Astrocyte (in vitro differentiated cells and primary cell): ENCODE results near the gene ZGPAT. TPM values are rescaled to one million over a fixed set of nuclear protein-coding genes. Genes with fewer than 3 reads are reported as not detected.

ENCODE experiments used
- DNase-seq: peaks from one replicate; pipeline ENCODE4 v3.0.0-alpha.2; 2010; ENCODE audit warnings: low read depth
- FAIRE-seq: peaks from 2 replicates; lab custom pipeline; 2011; peaks lifted over from hg19 to GRCh38; lab: Jason Lieb, UNC
- H2AFZ ChIP-seq: 2 replicates; pipeline ENCODE4 v1.6.0; 2012; ENCODE audit warnings: low read depth, low read length, inconsistent platforms
- H3K27ac ChIP-seq: 2 replicates; pipeline ENCODE4 v1.5.1; 2011; ENCODE audit warnings: low read depth, low read length, inconsistent platforms
- H3K27me3 ChIP-seq: 2 replicates; pipeline ENCODE4 v1.6.0; 2011; ENCODE audit warnings: low read length, inconsistent platforms; ENCODE audit not compliant: insufficient read depth
- H3K36me3 ChIP-seq: 2 replicates; pipeline ENCODE4 v1.5.1; 2011; ENCODE audit warnings: low read length, inconsistent platforms; ENCODE audit not compliant: insufficient read depth
- H3K4me1 ChIP-seq: 2 replicates; pipeline ENCODE4 v1.5.1; 2011; ENCODE audit warnings: low read length, inconsistent platforms; ENCODE audit not compliant: insufficient read depth
- H3K4me2 ChIP-seq: 2 replicates; pipeline ENCODE4 v1.6.0; 2012; ENCODE audit warnings: low read length, inconsistent platforms
- H3K4me3 ChIP-seq: 2 replicates; pipeline ENCODE4 v1.5.1; 2011; ENCODE audit warnings: low read depth, mild to moderate bottlenecking, low read length, inconsistent platforms; ENCODE audit not compliant: insufficient read depth
- H3K79me2 ChIP-seq: 2 replicates; pipeline ENCODE4 v1.6.0; 2012; ENCODE audit warnings: mild to moderate bottlenecking, low read length, inconsistent platforms; ENCODE audit not compliant: insufficient read depth
- H3K9ac ChIP-seq: 2 replicates; pipeline ENCODE4 v1.6.0; 2012; ENCODE audit warnings: mild to moderate bottlenecking, low read length, inconsistent platforms
- H3K9me3 ChIP-seq: 2 replicates; pipeline ENCODE4 v1.5.1; 2012; ENCODE audit warnings: low read depth, mild to moderate bottlenecking, low read length, inconsistent platforms; ENCODE audit not compliant: insufficient read depth
- H4K20me1 ChIP-seq: 2 replicates; pipeline ENCODE4 v1.6.0; 2012; ENCODE audit warnings: low read length, inconsistent platforms; ENCODE audit not compliant: insufficient read depth
- H3K27ac Mint-ChIP-seq: one replicate; pipeline ENCODE4 v1.8.0; 2021; ENCODE audit warnings: mild to moderate bottlenecking, mixed read lengths; ENCODE audit not compliant: unreplicated experiment
- H3K27me3 Mint-ChIP-seq: one replicate; pipeline ENCODE4 v1.8.0; 2021; ENCODE audit warnings: low read depth, mixed read lengths; ENCODE audit not compliant: unreplicated experiment
- H3K36me3 Mint-ChIP-seq: one replicate; pipeline ENCODE4 v1.8.0; 2021; ENCODE audit warnings: low read depth, mixed read lengths; ENCODE audit not compliant: unreplicated experiment
- H3K4me1 Mint-ChIP-seq: one replicate; pipeline ENCODE4 v1.8.0; 2021; ENCODE audit warnings: low read depth, mixed read lengths; ENCODE audit not compliant: unreplicated experiment
- H3K4me3 Mint-ChIP-seq: one replicate; pipeline ENCODE4 v1.8.0; 2021; ENCODE audit warnings: mild to moderate bottlenecking, moderate library complexity, mixed read lengths; ENCODE audit not compliant: unreplicated experiment
- H3K9me3 Mint-ChIP-seq: one replicate; pipeline ENCODE4 v1.8.0; 2021; ENCODE audit warnings: mild to moderate bottlenecking, mixed read lengths; ENCODE audit not compliant: unreplicated experiment
- CTCF ChIP-seq: IDR thresholded peaks from 2 replicates; pipeline ENCODE4 v1.5.1; 2011; ENCODE audit warnings: low read depth, mild to moderate bottlenecking, inconsistent platforms, low read length, moderate library complexity; ENCODE audit not compliant: insufficient read depth
- EZH2 ChIP-seq: IDR thresholded peaks from 2 replicates; pipeline ENCODE4 v1.6.1; 2012; ENCODE audit warnings: mild to moderate bottlenecking, low read length, inconsistent platforms; ENCODE audit not compliant: insufficient read depth
- total RNA-seq: library from RNA; stranded (reverse); gene quantifications from 2 replicates; pipeline ENCODE4 v1.2.1, GENCODE V29; 2021

The ZGPAT gene
- total RNA-seq, 1 donor from 2014 or later = 24.8 TPM

DNA sequence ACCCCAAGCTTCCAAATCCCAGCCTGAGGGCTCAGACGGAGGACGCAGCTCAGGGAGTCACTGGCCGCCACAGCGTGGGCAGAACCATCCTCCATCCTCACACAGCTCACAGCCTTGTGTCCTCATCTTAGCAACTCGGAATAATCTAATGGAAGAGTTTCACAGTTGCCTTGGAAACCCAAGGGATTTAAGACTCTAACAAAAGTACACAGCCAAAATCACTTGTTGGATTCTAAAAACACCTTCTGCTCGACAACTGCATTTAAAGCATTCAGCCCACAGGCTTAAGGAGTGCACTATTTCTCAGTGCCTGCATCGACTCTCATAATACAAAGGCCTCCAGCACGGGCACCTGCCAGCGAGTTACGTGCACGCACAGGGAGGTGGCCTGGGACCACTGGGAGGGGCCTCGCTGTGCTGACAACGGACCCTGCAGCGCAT, 77.9 kb downstream of the ZGPAT start:
- H3K36me3 Mint-ChIP-seq = peaks cover 6% of the 10 kb centered on the region
- no peak for FAIRE-seq
- no peak overlapping the region for H3K27ac ChIP-seq

More for the DNA sequence above, 77.9 kb downstream of the ZGPAT start:
- Mint-ChIP-seq H3K4me1 (no peaks in the 10 kb centered on the region), H3K27me3 (no peaks in the 10 kb centered on the region), H3K4me3 (no peak overlapping the region), H3K9me3 (no peaks in the 10 kb centered on the region), H3K27ac (no peak overlapping the region)
- H3K9ac ChIP-seq = no peak overlapping the region
- peaks cover 2% of the 10 kb centered on the region for H3K36me3 ChIP-seq
- DNase-seq = no peak
- TF ChIP-seq CTCF = no peak
- TF ChIP-seq EZH2 = no peak
- no peak overlapping the region for H2AFZ ChIP-seq
- no peak overlapping the region for H3K4me3 ChIP-seq
- no peaks in the 10 kb centered on the region for H3K4me1 ChIP-seq
- H3K9me3 ChIP-seq = no peaks in the 10 kb centered on the region
- no peak overlapping the region for H3K4me2 ChIP-seq
- no peaks in the 10 kb centered on the region for H3K27me3 ChIP-seq
- H4K20me1 ChIP-seq = peaks cover 12% of the 10 kb centered on the region
- H3K79me2 ChIP-seq = peaks cover 2% of the 10 kb centered on the region

Other genes with a start within 250 kb of the ZGPAT start
- 11.5 and 11.9 TPM in 2 replicates for gene KCNQ2, start 235.4 kb upstream of the ZGPAT start, total RNA-seq
- gene EEF1A2, start 209.0 kb upstream of the ZGPAT start, total RNA-seq = 31.8 and 37.6 TPM in 2 replicates
- 251 and 268 TPM in 2 replicates for gene PPDPF, start 187.3 kb upstream of the ZGPAT start, total RNA-seq
- gene PTK6, start 170.7 kb upstream of the ZGPAT start, total RNA-seq = 0.18 TPM in 1 of 2 replicates, not detected in the other
- 0.14 TPM in 1 of 2 replicates, not detected in the other for gene SRMS, start 160.3 kb upstream of the ZGPAT start, total RNA-seq
- gene FNDC11, start 153.9 kb upstream of the ZGPAT start, total RNA-seq = 0.19 and 0.20 TPM in 2 replicates
- gene HELZ2, start 133.8 kb upstream of the ZGPAT start, total RNA-seq = 188 and 200 TPM in 2 replicates
- gene GMEB2, start 80.9 kb upstream of the ZGPAT start, total RNA-seq = 10.7 and 11.7 TPM in 2 replicates
- gene STMN3, start 54.6 kb upstream of the ZGPAT start, total RNA-seq = 29.2 and 30.7 TPM in 2 replicates
- 15.5 and 15.6 TPM in 2 replicates for gene RTEL1, start 49.7 kb upstream of the ZGPAT start, total RNA-seq
- 2.0 and 2.8 TPM in 2 replicates for gene TNFRSF6B, start 11.4 kb upstream of the ZGPAT start, total RNA-seq
- gene ARFRP1, start 63 bp upstream of the ZGPAT start, total RNA-seq = 30.0 and 32.5 TPM in 2 replicates
- gene LIME1, start 28.6 kb downstream of the ZGPAT start, total RNA-seq = 7.6 TPM in 2 replicates
- gene SLC2A4RG, start 31.7 kb downstream of the ZGPAT start, total RNA-seq = 65.6 and 68.3 TPM in 2 replicates
- 12.9 and 13.9 TPM in 2 replicates for gene ZBTB46, start 123.2 kb downstream of the ZGPAT start, total RNA-seq
- gene ABHD16B, start 153.5 kb downstream of the ZGPAT start, total RNA-seq = not detected in 2 replicates
- gene TPD52L2, start 157.2 kb downstream of the ZGPAT start, total RNA-seq = 145 TPM in 2 replicates
- 64.6 and 65.6 TPM in 2 replicates for gene DNAJC5, start 187.1 kb downstream of the ZGPAT start, total RNA-seq
- 33.0 and 33.4 TPM in 2 replicates for gene UCKL1, start 248.4 kb downstream of the ZGPAT start, total RNA-seq